Sigmoid colon (tissue), 4 donors: ENCODE data around the gene PCSK9.

Experiments used
- POLR2A ChIP-seq, 2 donors: fragments of 450-650 bp; IDR thresholded peaks; one replicate each; pipeline ENCODE4 v1.6.1; 2016; ENCODE audit warnings: antibody characterized with exemption in 2 of 2, mild to moderate bottlenecking in 2 of 2, moderate library complexity in 2 of 2
- POLR2AphosphoS5 ChIP-seq, 4 donors: sonication (generic); formaldehyde crosslinking; IDR thresholded peaks; one replicate each; pipeline ENCODE4 v1.6.1; 2017; ENCODE audit warnings: antibody characterized with exemption in 4 of 4
- TF ChIP-seq, protein P1 (sequence below), 4 experiments: fragments of 450-650 bp in 3 of 4; fragments of 200-600 bp in 1 of 4; IDR thresholded peaks; one replicate each; pipeline ENCODE4 v1.5.1; 2016 to 2019; ENCODE audit warnings: antibody characterized with exemption in 4 of 4, mild to moderate bottlenecking in 3 of 4, moderate library complexity in 2 of 4

- TF ChIP-seq, protein P1, sequence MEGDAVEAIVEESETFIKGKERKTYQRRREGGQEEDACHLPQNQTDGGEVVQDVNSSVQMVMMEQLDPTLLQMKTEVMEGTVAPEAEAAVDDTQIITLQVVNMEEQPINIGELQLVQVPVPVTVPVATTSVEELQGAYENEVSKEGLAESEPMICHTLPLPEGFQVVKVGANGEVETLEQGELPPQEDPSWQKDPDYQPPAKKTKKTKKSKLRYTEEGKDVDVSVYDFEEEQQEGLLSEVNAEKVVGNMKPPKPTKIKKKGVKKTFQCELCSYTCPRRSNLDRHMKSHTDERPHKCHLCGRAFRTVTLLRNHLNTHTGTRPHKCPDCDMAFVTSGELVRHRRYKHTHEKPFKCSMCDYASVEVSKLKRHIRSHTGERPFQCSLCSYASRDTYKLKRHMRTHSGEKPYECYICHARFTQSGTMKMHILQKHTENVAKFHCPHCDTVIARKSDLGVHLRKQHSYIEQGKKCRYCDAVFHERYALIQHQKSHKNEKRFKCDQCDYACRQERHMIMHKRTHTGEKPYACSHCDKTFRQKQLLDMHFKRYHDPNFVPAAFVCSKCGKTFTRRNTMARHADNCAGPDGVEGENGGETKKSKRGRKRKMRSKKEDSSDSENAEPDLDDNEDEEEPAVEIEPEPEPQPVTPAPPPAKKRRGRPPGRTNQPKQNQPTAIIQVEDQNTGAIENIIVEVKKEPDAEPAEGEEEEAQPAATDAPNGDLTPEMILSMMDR (IDR thresholded peaks at IDR 0.05): no peak
- TF ChIP-seq POLR2A (IDR thresholded peaks at IDR 0.05): no peak
- TF ChIP-seq POLR2AphosphoS5 (IDR thresholded peaks at IDR 0.05): no peak
Observed at GRCh38 chr1:55015123-55015522, 24.2 kb upstream of the PCSK9 start.
